H1 (cell line): ENCODE data around the gene ARHGEF12. TPM values are rescaled to one million over a fixed set of nuclear protein-coding genes. Genes with fewer than 3 reads are reported as not detected.

ENCODE experiments used
- CTCF ChIA-PET: fragments of 300-600 bp; sonication (Branson Sonifier 250); formaldehyde crosslinking; loops from one replicate; lab custom pipeline; 2021; ENCODE audit not compliant: partially characterized antibody; lab: Charles Lee
- POLR2A ChIA-PET: fragments of 300-600 bp; sonication (Branson Sonifier 250); formaldehyde crosslinking; loops from one replicate; lab custom pipeline; 2021; ENCODE audit warnings: inconsistent platforms; ENCODE audit not compliant: partially characterized antibody; lab: Charles Lee
- DNase-seq, 2 experiments: peaks; one replicate each; pipeline versions ENCODE4 v3.0.0 to v3.0.0-alpha.2; 2010 to 2022; ENCODE audit warnings: low spot score in 2 of 2, low read depth in 1 of 2, mixed read lengths in 1 of 2
- FAIRE-seq: peaks from 2 replicates; lab custom pipeline; 2011; peaks lifted over from hg19 to GRCh38; lab: Jason Lieb, UNC
- H2AFZ ChIP-seq: 2 replicates; pipeline ENCODE4 v1.8.1; 2012; ENCODE audit warnings: low read length, inconsistent platforms
- H2AK5ac ChIP-seq: 2 replicates; pipeline ENCODE4 v1.6.1; 2013; ENCODE audit warnings: low read depth, low read length
- H2BK120ac ChIP-seq: replicated peaks from 2 replicates; pipeline ENCODE3; 2013; ENCODE audit warnings: low read depth, low read length, inconsistent platforms
- H2BK12ac ChIP-seq: 2 replicates; pipeline ENCODE4 v1.6.1; 2013; ENCODE audit warnings: low read depth, low read length
- H2BK15ac ChIP-seq: 2 replicates; pipeline ENCODE4 v1.6.1; 2013; ENCODE audit warnings: low read length
- H2BK20ac ChIP-seq: 2 replicates; pipeline ENCODE4 v1.6.1; 2013; ENCODE audit warnings: low read length
- H2BK5ac ChIP-seq: 2 replicates; pipeline ENCODE4 v1.6.1; 2013; ENCODE audit warnings: low read depth, low read length
- H3K14ac ChIP-seq: 2 replicates; pipeline ENCODE4 v1.6.1; 2013; ENCODE audit warnings: inconsistent platforms; ENCODE audit not compliant: insufficient read length
- H3K18ac ChIP-seq: 2 replicates; pipeline ENCODE4 v1.6.1; 2013; ENCODE audit warnings: low read length; ENCODE audit errors: extremely low read depth
- H3K23ac ChIP-seq: 2 replicates; pipeline ENCODE4 v1.6.1; 2013; ENCODE audit warnings: inconsistent platforms; ENCODE audit not compliant: insufficient read length
- H3K23me2 ChIP-seq: 2 replicates; pipeline ENCODE4 v1.6.1; 2013; ENCODE audit warnings: low read depth, low read length
- H3K27ac ChIP-seq: 2 replicates; pipeline ENCODE4 v1.6.1; 2011; ENCODE audit warnings: low read depth, low read length, inconsistent platforms
- H3K27me3 ChIP-seq, 4 experiments: replicated peaks in 1 of 4; 1 replicate in 1 of 4; 2 replicates in 3 of 4; pipeline versions ENCODE4 v1.6.1 to v1.8.1; 2011 to 2013; ENCODE audit warnings: low read length in 3 of 4, mild to moderate bottlenecking in 3 of 4, inconsistent platforms in 2 of 4, mixed read lengths in 2 of 4, moderate library complexity in 1 of 4; ENCODE audit not compliant: control insufficient read depth in 3 of 4, insufficient read depth in 3 of 4; ENCODE audit errors: extremely low read depth in 1 of 4
- H3K36me3 ChIP-seq, 4 experiments: 2 replicates each; pipeline versions ENCODE4 v1.6.1 to v1.8.1; 2011 to 2013; ENCODE audit warnings: mild to moderate bottlenecking in 4 of 4, low read length in 3 of 4, moderate library complexity in 2 of 4, control low read depth in 1 of 4, inconsistent platforms in 1 of 4; ENCODE audit not compliant: insufficient read depth in 4 of 4, control insufficient read depth in 2 of 4
- H3K4ac ChIP-seq: replicated peaks from 2 replicates; pipeline ENCODE3; 2013; ENCODE audit warnings: low read length, low read depth, mixed read lengths, inconsistent platforms; ENCODE audit not compliant: insufficient read length
- H3K4me1 ChIP-seq, 4 experiments: replicated peaks in 1 of 4; 1 replicate in 1 of 4; 2 replicates in 3 of 4; pipeline versions ENCODE4 v1.6.1 to v1.8.1; 2011 to 2013; ENCODE audit warnings: low read length in 3 of 4, inconsistent platforms in 2 of 4, mixed read lengths in 1 of 4; ENCODE audit not compliant: insufficient read depth in 4 of 4, control insufficient read depth in 3 of 4
- H3K4me2 ChIP-seq, 2 experiments: 2 replicates each; pipeline versions ENCODE4 v1.6.1 to v1.8.1; 2011 to 2013; ENCODE audit warnings: low read depth in 2 of 2, low read length in 2 of 2, control low read depth in 1 of 2, inconsistent platforms in 1 of 2, mild to moderate bottlenecking in 1 of 2; ENCODE audit not compliant: insufficient read depth in 1 of 2
- H3K4me3 ChIP-seq, 4 experiments: fragments of 200-600, 300-600 bp in 1 of 4; sonication (generic), shearing (Covaris generic), sonication (Bioruptor Twin) in 1 of 4; 2 replicates each; pipeline versions ENCODE4 v1.5.1 to v1.8.1; 2011 to 2016; ENCODE audit warnings: low read length in 4 of 4, low read depth in 3 of 4, control low read depth in 2 of 4, inconsistent platforms in 2 of 4, mild to moderate bottlenecking in 2 of 4, mixed read lengths in 1 of 4, moderate library complexity in 1 of 4; ENCODE audit not compliant: insufficient read depth in 2 of 4; ENCODE audit errors: extremely low read depth in 1 of 4
- H3K56ac ChIP-seq: replicated peaks from 2 replicates; pipeline ENCODE3; 2013; ENCODE audit warnings: low read depth, mild to moderate bottlenecking, mixed read lengths, low read length, inconsistent platforms; ENCODE audit not compliant: insufficient read length
- H3K79me1 ChIP-seq: 2 replicates; pipeline ENCODE4 v1.6.1; 2013; ENCODE audit warnings: low read depth, low read length, control low read depth
- H3K79me2 ChIP-seq, 2 experiments: 2 replicates each; pipeline versions ENCODE4 v1.6.1 to v1.8.1; 2012 to 2013; ENCODE audit warnings: low read length in 2 of 2, mild to moderate bottlenecking in 2 of 2, inconsistent platforms in 1 of 2; ENCODE audit not compliant: insufficient read depth in 2 of 2, control insufficient read depth in 1 of 2
- H3K9ac ChIP-seq, 4 experiments: replicated peaks in 1 of 4; 1 replicate in 1 of 4; 2 replicates in 3 of 4; pipeline versions ENCODE4 v1.6.1 to v1.8.1; 2011 to 2013; ENCODE audit warnings: low read depth in 3 of 4, low read length in 3 of 4, control low read depth in 2 of 4, mild to moderate bottlenecking in 2 of 4, moderate library complexity in 2 of 4, inconsistent platforms in 1 of 4; ENCODE audit errors: extremely low read depth in 1 of 4
- H3K9me3 ChIP-seq, 2 experiments: 2 replicates each; pipeline versions ENCODE4 v1.6.1 to v1.8.1; 2012 to 2013; ENCODE audit warnings: mild to moderate bottlenecking in 2 of 2, moderate library complexity in 2 of 2, control low read depth in 1 of 2, inconsistent platforms in 1 of 2, low read depth in 1 of 2, low read length in 1 of 2, mixed read lengths in 1 of 2; ENCODE audit not compliant: insufficient read depth in 2 of 2
- H4K20me1 ChIP-seq, 2 experiments: replicated peaks in 1 of 2; 2 replicates each; pipeline versions ENCODE3 to v1.8.1; 2011 to 2013; ENCODE audit warnings: inconsistent platforms in 2 of 2, low read length in 2 of 2, mild to moderate bottlenecking in 1 of 2; ENCODE audit not compliant: insufficient read depth in 2 of 2, control insufficient read depth in 1 of 2
- H4K5ac ChIP-seq: 2 replicates; pipeline ENCODE4 v1.6.1; 2013; ENCODE audit warnings: low read length, low read depth, mixed read lengths, inconsistent platforms; ENCODE audit not compliant: insufficient read length
- H4K8ac ChIP-seq: 2 replicates; pipeline ENCODE4 v1.8.0; 2013; ENCODE audit warnings: mild to moderate bottlenecking, moderate library complexity, low read length, inconsistent platforms; ENCODE audit not compliant: insufficient read depth; ENCODE audit errors: extremely low read depth
- H4K91ac ChIP-seq: replicated peaks from 2 replicates; pipeline ENCODE3; 2013; ENCODE audit warnings: low read length, mixed read lengths, inconsistent platforms; ENCODE audit not compliant: insufficient read length
- PHF8 ChIP-seq: fragments of 200-600 bp; sonication (generic); conservative IDR thresholded peaks from 2 replicates; pipeline ENCODE4 v1.7.1; 2012; ENCODE audit warnings: low read depth, mild to moderate bottlenecking, inconsistent platforms, low read length, moderate library complexity
- WGBS, 2 experiments: shearing (Covaris generic) in 1 of 2; methylation state at CpG; one replicate each; pipeline versions ENCODE4 v1.1.6 to v1.1.7; 2013 to 2015; ENCODE audit warnings: low lambda C conversion rate in 2 of 2, mixed read lengths in 2 of 2, inconsistent platforms in 1 of 2, low coverage in 1 of 2, missing lambda C conversion rate in 1 of 2; ENCODE audit not compliant: insufficient replicate concordance in 2 of 2, insufficient coverage in 1 of 2, insufficient read length in 1 of 2; ENCODE audit errors: extremely low coverage in 1 of 2, missing lambda C conversion rate in 1 of 2; 5-methylcytosine and 5-hydroxymethylcytosine counted together
- polyA plus RNA-seq, 7 experiments: library from polyadenylated mRNA; depleted of rRNA in 3 of 7; stranded (reverse) in 5 of 7; unstranded in 2 of 7; fragments of >200 nt in 5 of 7; fragments of 200-250 nt in 2 of 7; gene quantifications; 1 replicate in 5 of 7; 2 replicates in 1 of 7; 4 replicates in 1 of 7; pipeline versions ENCODE4 v1.2.1 to v1.2.3, GENCODE V29; 2011 to 2013; ENCODE audit warnings: missing spikeins in 2 of 7, mixed read lengths in 2 of 7
- total RNA-seq: library from RNA; stranded (reverse); fragmentation: NEBNext Ultra II Directional; extraction: Animal tissue kit (Norgen Biotek cat#: 25700); gene quantifications from 2 replicates; pipeline ENCODE4 v1.2.1, GENCODE V29; 2021

The ARHGEF12 gene
- total and polyA plus RNA-seq, 2 of the 8 experiments (the other 6 are each of a cell fraction or from before 2014, with no cell fraction given) = 5.1 to 33.7 TPM

GRCh38 chr11:120391854-120392253 is 55.6 kb downstream of the ARHGEF12 start:
- Histone ChIP-seq H3K27ac (no peak overlapping the region), H3K4ac (no peak overlapping the region), H3K23me2 (no peaks in the 10 kb centered on the region), H4K20me1 (peaks cover 0 to 3% of the 10 kb centered on the region in 2 experiments), H3K9me3 (peaks cover 4 to 6% of the 10 kb centered on the region in 2 experiments; a peak in 1 of 4 replicates), H2BK5ac (no peak overlapping the region), H3K79me2 (peaks cover 0 to 56% of the 10 kb centered on the region in 2 experiments; a peak in 2 of 4 replicates), H3K36me3 (no peaks in the 10 kb centered on the region; a peak in 1 of 8 replicates), H3K14ac (no peak overlapping the region), H3K27me3 (no peaks in the 10 kb centered on the region), H4K91ac (no peak overlapping the region), H3K4me2 (no peak overlapping the region), H2BK20ac (no peak overlapping the region), H2BK15ac (no peak overlapping the region), H4K8ac (no peak overlapping the region), H2BK120ac (no peak overlapping the region), H3K56ac (no peak overlapping the region), H3K9ac (no peak overlapping the region), H3K23ac (no peak overlapping the region), H2AFZ (no peak overlapping the region), H3K79me1 (peaks cover 4% of the 10 kb centered on the region; the same call in 1 of the 2 replicates), H3K18ac (no peak overlapping the region), H2AK5ac (no peak overlapping the region), H2BK12ac (no peak overlapping the region), H3K4me1 (peaks cover 0 to 3% (median 0%) of the 10 kb centered on the region in 4 experiments; a peak in 1 of 7 replicates), H4K5ac (no peak overlapping the region), H3K4me3 (no peak overlapping the region)
- no peak for DNase-seq
- POLR2A ChIA-PET = no interaction called here
- CTCF ChIA-PET = interaction anchor here (0.7 kb wide), 1 partner anchor 90 kb away, joined by 3 read pairs; no protein-coding TSS in a partner anchor
- WGBS, 2 experiments = 96% methylated on average over 1 of the region's 1 CpG; no CpG with 5 or more reads in 1 of the 2 experiments
- no peak for TF ChIP-seq PHF8
- no peak for FAIRE-seq
